Left ventricle myocardium inferior (tissue), 1 donor: Measurements from ENCODE around the gene CUBN. TPM values are rescaled to one million over a fixed set of nuclear protein-coding genes. Genes with fewer than 3 reads are reported as not detected.

Experiments
- DNase-seq: peaks from one replicate; pipeline ENCODE4 v3.0.0-alpha.2; 2020
- H3K27ac ChIP-seq: fragments of 200-600 bp; replicated peaks from 2 replicates; pipeline ENCODE4 v1.8.0; 2021
- H3K27me3 ChIP-seq: fragments of 200-600 bp; 2 replicates; pipeline ENCODE4 v1.8.0; 2021; ENCODE audit warnings: low read depth
- H3K36me3 ChIP-seq: fragments of 200-600 bp; 2 replicates; pipeline ENCODE4 v1.8.0; 2021
- H3K4me1 ChIP-seq: fragments of 200-600 bp; 2 replicates; pipeline ENCODE4 v1.8.0; 2021
- H3K4me3 ChIP-seq: fragments of 200-600 bp; 2 replicates; pipeline ENCODE4 v1.8.0; 2021; ENCODE audit warnings: mild to moderate bottlenecking, moderate library complexity
- H3K9me3 ChIP-seq: fragments of 200-600 bp; replicated peaks from 2 replicates; pipeline ENCODE4 v1.8.0; 2021
- CTCF ChIP-seq: fragments of 200-600 bp; IDR thresholded peaks from 2 replicates; pipeline ENCODE4 v1.8.0; 2021; ENCODE audit warnings: antibody characterized with exemption, mild to moderate bottlenecking, borderline replicate concordance
- intact Hi-C: fragments of 100-400 bp; cut with micrococcal nuclease; formaldehyde crosslinking; loops from one replicate; pipeline ENCODE4 v1.11.0; 2022
- total RNA-seq: library from RNA; stranded (reverse); fragmentation: NEBNext Ultra II Directional; extraction: Animal tissue kit (Norgen Biotek cat#: 25700); gene quantifications from one replicate; pipeline ENCODE4 v1.2.1, GENCODE V29; 2021
- donor health status: DM: no; HTN: yes; CAD: no; lungs with severe emphysema.

The CUBN gene
- total RNA-seq, 1 donor from 2014 or later, result 0.44 TPM

DNA sequence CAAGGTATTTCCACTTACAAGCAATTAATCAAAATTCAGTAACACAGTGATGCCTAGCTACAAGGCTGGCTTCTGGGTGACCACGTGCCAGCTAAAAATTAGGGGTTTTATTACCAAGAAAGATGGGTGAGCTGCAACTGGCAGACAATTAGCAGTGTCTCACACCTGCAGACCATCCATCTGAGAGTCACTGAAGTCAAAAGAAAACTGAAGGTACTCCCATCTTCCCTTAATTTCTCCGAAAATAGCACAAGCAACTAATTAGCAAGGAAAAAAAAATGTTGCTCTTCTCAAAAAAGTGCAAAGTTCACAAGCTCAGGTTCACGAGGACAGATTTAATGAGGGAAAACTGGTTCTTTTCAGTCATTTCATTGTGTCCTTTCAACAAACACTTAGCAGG is 340.8 kb downstream of the CUBN start:
- Histone ChIP-seq H3K4me3 (no peak overlapping the region), H3K9me3 (no peaks in the 10 kb centered on the region), H3K27me3 (no peaks in the 10 kb centered on the region), H3K27ac (no peak overlapping the region), H3K4me1 (peaks cover 48% of the 10 kb centered on the region), H3K36me3 (peaks cover 7% of the 10 kb centered on the region)
- intact Hi-C loops, result no loop called here
- no peak for DNase-seq
- no peak for TF ChIP-seq CTCF

DNA sequence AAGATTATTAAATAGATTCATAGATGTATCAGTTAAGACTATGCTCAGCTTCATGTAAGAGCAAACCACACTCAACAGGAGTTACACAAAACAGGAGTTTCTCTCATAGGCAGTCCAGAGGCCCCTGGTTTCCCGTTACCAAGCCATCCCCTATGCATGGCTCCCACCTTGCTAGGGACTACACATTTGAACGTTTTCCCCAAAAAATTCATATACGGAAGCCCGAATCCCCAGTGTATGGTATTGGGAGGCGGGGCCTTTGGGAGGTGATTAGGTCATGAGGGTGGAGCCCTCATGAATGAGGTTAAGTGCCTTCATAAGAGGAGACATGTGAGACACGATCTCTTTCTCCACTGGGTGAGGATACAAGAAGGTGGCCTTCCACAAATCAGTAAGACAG is 341.5 kb downstream of the CUBN start:
- no peaks in the 10 kb centered on the region for H3K9me3 ChIP-seq
- no peak overlapping the region for H3K27ac ChIP-seq
- no peak for TF ChIP-seq CTCF
- no peak for DNase-seq
- peaks cover 3% of the 10 kb centered on the region for H3K36me3 ChIP-seq
- H3K27me3 ChIP-seq, result no peaks in the 10 kb centered on the region
- no peak overlapping the region for H3K4me3 ChIP-seq
- H3K4me1 ChIP-seq, result peaks cover 43% of the 10 kb centered on the region
- intact Hi-C loops, result no loop called here

DNA sequence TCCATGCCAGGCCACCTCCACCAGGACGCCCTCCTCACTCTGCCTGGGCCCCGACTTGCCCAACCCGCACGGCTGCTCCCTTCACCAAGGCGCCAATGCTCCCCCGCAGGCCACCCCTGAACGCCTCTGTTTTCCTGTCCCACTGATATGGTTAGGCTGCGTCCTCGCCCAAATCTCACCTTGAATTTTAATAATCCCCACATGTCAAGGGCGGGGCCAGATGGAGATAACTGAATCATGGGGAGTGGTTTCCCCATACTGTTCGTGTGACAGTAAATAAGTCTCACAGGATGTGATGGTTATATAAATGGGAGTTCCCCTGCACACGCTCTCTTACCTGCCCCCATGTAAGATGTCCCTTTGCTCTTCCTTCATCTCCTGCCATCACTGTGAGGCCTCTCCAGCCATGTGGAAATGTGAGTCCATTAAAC is 342.2 kb downstream of the CUBN start:
- Histone ChIP-seq H3K27ac (no peak overlapping the region), H3K4me3 (no peak overlapping the region), H3K36me3 (peaks cover 3% of the 10 kb centered on the region), H3K9me3 (no peaks in the 10 kb centered on the region), H3K27me3 (no peaks in the 10 kb centered on the region), H3K4me1 (peaks cover 35% of the 10 kb centered on the region)
- TF ChIP-seq CTCF, result no peak
- intact Hi-C loops, result no loop called here
- DNase-seq, result no peak

DNA sequence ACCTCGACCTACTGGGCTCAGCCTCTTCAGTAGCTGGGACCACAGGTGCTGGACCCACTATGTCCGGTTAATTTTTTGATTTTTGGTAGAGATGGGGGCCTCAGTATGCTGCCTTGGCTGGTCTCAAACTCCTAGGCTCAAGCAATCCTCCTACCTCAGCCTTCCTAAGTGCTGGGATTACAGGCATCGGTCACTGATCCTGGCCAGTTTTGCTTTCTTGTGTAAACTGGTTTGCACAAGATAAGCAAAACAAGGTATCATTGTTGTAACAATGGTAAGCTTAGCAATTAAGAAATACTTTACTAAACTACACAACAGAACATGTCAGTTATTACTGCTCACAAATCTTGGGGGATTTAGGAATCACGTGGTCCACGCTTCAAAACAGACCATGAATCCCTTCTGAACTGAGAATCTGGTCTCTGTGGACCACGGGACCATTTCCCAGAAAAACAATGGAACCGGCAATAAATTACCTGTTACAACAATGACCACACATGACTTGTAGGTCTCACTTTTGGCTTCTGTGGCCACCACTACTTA is 349.2 kb downstream of the CUBN start:
- intact Hi-C loops, result no loop called here
- Histone ChIP-seq H3K4me1 (peaks cover 28% of the 10 kb centered on the region), H3K27me3 (no peaks in the 10 kb centered on the region), H3K27ac (no peak overlapping the region), H3K36me3 (peaks cover 3% of the 10 kb centered on the region), H3K9me3 (no peaks in the 10 kb centered on the region), H3K4me3 (no peak overlapping the region)
- DNase-seq, result no peak
- no peak for TF ChIP-seq CTCF

DNA sequence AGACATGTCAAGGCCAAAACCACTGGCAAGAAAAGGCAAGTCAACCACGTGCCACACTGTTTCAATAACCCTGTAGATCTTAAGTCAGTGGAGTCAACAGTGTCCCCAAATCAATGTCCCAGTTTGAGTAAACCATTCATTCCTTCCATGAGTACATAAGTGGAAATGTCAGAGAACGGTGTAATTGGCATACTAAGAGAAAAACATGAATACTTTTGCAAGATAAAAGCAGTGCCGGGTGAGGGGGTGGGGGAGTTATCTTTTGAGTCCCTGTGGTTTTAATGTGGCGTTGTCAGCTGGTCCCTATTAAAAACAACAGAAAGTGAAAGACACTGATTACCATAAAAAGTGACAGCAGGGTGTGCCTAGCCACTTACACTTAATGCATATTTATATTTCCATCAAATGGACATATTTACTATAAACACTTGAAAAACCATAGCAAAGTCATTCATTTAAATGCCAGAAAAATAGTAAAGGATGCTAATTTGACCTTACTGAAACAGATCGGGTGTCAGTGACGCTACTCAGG is 350.2 kb downstream of the CUBN start:
- peaks cover 3% of the 10 kb centered on the region for H3K36me3 ChIP-seq
- H3K9me3 ChIP-seq, result no peaks in the 10 kb centered on the region
- no peak for DNase-seq
- no peak overlapping the region for H3K27ac ChIP-seq
- H3K4me3 ChIP-seq, result no peak overlapping the region
- intact Hi-C loops, result no loop called here
- H3K4me1 ChIP-seq, result peaks cover 28% of the 10 kb centered on the region
- no peaks in the 10 kb centered on the region for H3K27me3 ChIP-seq
- no peak for TF ChIP-seq CTCF
